Natural killer cell (primary cell): ENCODE measurements around the gene DCXR. TPM values are rescaled to one million over a fixed set of nuclear protein-coding genes. Genes with fewer than 3 reads are reported as not detected.

Experiments used
- ATAC-seq, 3 donors: fragments of 150-1000 bp in 2 of 3; fragments of 200-7000 bp in 1 of 3; cut with Tn5 transposase; 1 replicate in 1 of 3; 2 replicates in 2 of 3; pipeline ENCODE4 v1.10.0; 2021; ENCODE audit warnings: mild to moderate bottlenecking in 2 of 3, moderate library complexity in 2 of 3
- DNase-seq, 2 donors: peaks; one replicate each; pipeline versions ENCODE4 v3.0.0 to v3.0.0-alpha.2; 2013 to 2021; ENCODE audit warnings: mixed read lengths in 1 of 2
- H3K27ac ChIP-seq: one replicate; pipeline ENCODE4 v1.5.1; 2013; ENCODE audit warnings: mild to moderate bottlenecking, low read length
- H3K27me3 ChIP-seq: one replicate; pipeline ENCODE4 v1.6.1; 2013; ENCODE audit warnings: low read length; ENCODE audit not compliant: control insufficient read depth, insufficient read depth
- H3K36me3 ChIP-seq: one replicate; pipeline ENCODE4 v1.6.1; 2013; ENCODE audit warnings: low read length; ENCODE audit not compliant: control insufficient read depth, insufficient read depth
- H3K4me1 ChIP-seq: one replicate; pipeline ENCODE4 v1.6.1; 2013; ENCODE audit warnings: low read length; ENCODE audit not compliant: control insufficient read depth, insufficient read depth
- H3K4me3 ChIP-seq: one replicate; pipeline ENCODE4 v1.5.1; 2013; ENCODE audit warnings: low read length
- H3K9me3 ChIP-seq: one replicate; pipeline ENCODE4 v1.6.1; 2013; ENCODE audit warnings: low read length; ENCODE audit not compliant: control insufficient read depth, insufficient read depth
- H3K27ac Mint-ChIP-seq, 2 donors: one replicate each; pipeline ENCODE4 v1.8.0; 2022; ENCODE audit warnings: mild to moderate bottlenecking in 2 of 2, mixed read lengths in 2 of 2, moderate library complexity in 1 of 2
- H3K27me3 Mint-ChIP-seq, 2 donors: one replicate each; pipeline ENCODE4 v1.8.0; 2022; ENCODE audit warnings: low read depth in 2 of 2, mixed read lengths in 2 of 2
- H3K36me3 Mint-ChIP-seq: one replicate; pipeline ENCODE4 v1.8.0; 2022; ENCODE audit warnings: mixed read lengths
- H3K4me1 Mint-ChIP-seq, 2 donors: one replicate each; pipeline ENCODE4 v1.8.0; 2022; ENCODE audit warnings: mixed read lengths in 2 of 2
- H3K4me3 Mint-ChIP-seq: one replicate; pipeline ENCODE4 v1.8.0; 2022; ENCODE audit warnings: mild to moderate bottlenecking, moderate library complexity, mixed read lengths
- H3K9me3 Mint-ChIP-seq, 2 donors: one replicate each; pipeline ENCODE4 v1.8.0; 2022; ENCODE audit warnings: mixed read lengths in 2 of 2
- CTCF ChIP-seq: fragments of 200-600 bp; IDR thresholded peaks from one replicate; pipeline ENCODE4 v1.8.0; 2022; ENCODE audit warnings: antibody characterized with exemption
- WGBS: methylation state at CpG from one replicate; pipeline ENCODE4 v1.1.7; 2013; ENCODE audit warnings: missing lambda C conversion rate; ENCODE audit not compliant: insufficient coverage; 5-methylcytosine and 5-hydroxymethylcytosine counted together
- intact Hi-C: fragments of 100-400 bp; cut with micrococcal nuclease; formaldehyde crosslinking; loops from one replicate; pipeline ENCODE4 v1.14.2; 2022
- total RNA-seq, 4 donors: library from RNA; stranded (reverse); fragments of 120-200 nt in 1 of 4; gene quantifications; one replicate each; pipeline versions ENCODE4 v1.2.3 to v1.2.4, GENCODE V29; 2013 to 2022

Gene DCXR
- total RNA-seq, 3 donors from 2014 or later (not counting 1 experiment from before 2014, with no cell fraction given): 93.9 to 171 (median 145) TPM

- no peak overlapping the region for H3K27ac Mint-ChIP-seq
- no peak for TF ChIP-seq CTCF
- intact Hi-C loops: no loop called here
- H3K4me1 Mint-ChIP-seq: no peaks in the 10 kb centered on the region
- H3K9me3 ChIP-seq: no peaks in the 10 kb centered on the region
- H3K36me3 Mint-ChIP-seq: no peaks in the 10 kb centered on the region
- no peak for ATAC-seq
- WGBS: 95% methylated on average over 18 of the region's 18 CpGs
- peaks cover 25% of the 10 kb centered on the region for H3K36me3 ChIP-seq
- no peak for DNase-seq
- H3K9me3 Mint-ChIP-seq: no peaks in the 10 kb centered on the region
- H3K4me3 ChIP-seq: no peak overlapping the region
- H3K4me1 ChIP-seq: no peaks in the 10 kb centered on the region
- no peak overlapping the region for H3K4me3 Mint-ChIP-seq
- no peaks in the 10 kb centered on the region for H3K27me3 ChIP-seq
- H3K27me3 Mint-ChIP-seq: no peaks in the 10 kb centered on the region
- H3K27ac ChIP-seq: no peak overlapping the region
Observed at GRCh38 chr17:82078433-82078832, 40.9 kb upstream of the DCXR start.

- H3K4me3 ChIP-seq: no peak overlapping the region
- no peaks in the 10 kb centered on the region for H3K9me3 Mint-ChIP-seq
- no peak for TF ChIP-seq CTCF
- no peaks in the 10 kb centered on the region for H3K9me3 ChIP-seq
- H3K27me3 ChIP-seq: no peaks in the 10 kb centered on the region
- no peaks in the 10 kb centered on the region for H3K36me3 Mint-ChIP-seq
- no peak overlapping the region for H3K27ac ChIP-seq
- H3K27me3 Mint-ChIP-seq: no peaks in the 10 kb centered on the region
- H3K4me1 Mint-ChIP-seq: no peaks in the 10 kb centered on the region
- WGBS: 88% methylated on average over 28 of the region's 28 CpGs
- H3K27ac Mint-ChIP-seq: no peak overlapping the region
- DNase-seq (no peak), ATAC-seq (peak in 1 of 3 donors; percentile 5)
- intact Hi-C loops: no loop called here
- no peak overlapping the region for H3K4me3 Mint-ChIP-seq
- no peaks in the 10 kb centered on the region for H3K4me1 ChIP-seq
- peaks cover 19% of the 10 kb centered on the region for H3K36me3 ChIP-seq
Observed at GRCh38 chr17:82077617-82078358, 40.3 kb upstream of the DCXR start.

- peak in 1 of 3 donors; percentile 11 for ATAC-seq
- WGBS: 93% methylated on average over 21 of the region's 21 CpGs
- no peak overlapping the region for H3K27ac Mint-ChIP-seq
Observed at GRCh38 chr17:82076785-82077591, 39.5 kb upstream of the DCXR start.

More at GRCh38 chr17:82076785-82077591, 39.5 kb upstream of the DCXR start:
- Mint-ChIP-seq H3K9me3 (no peaks in the 10 kb centered on the region), H3K4me3 (no peak overlapping the region), H3K27me3 (no peaks in the 10 kb centered on the region), H3K36me3 (no peaks in the 10 kb centered on the region), H3K4me1 (no peaks in the 10 kb centered on the region)
- H3K4me1 ChIP-seq: no peaks in the 10 kb centered on the region
- intact Hi-C loops: no loop called here
- H3K36me3 ChIP-seq: peaks cover 14% of the 10 kb centered on the region
- no peak overlapping the region for H3K4me3 ChIP-seq
- no peaks in the 10 kb centered on the region for H3K9me3 ChIP-seq
- no peaks in the 10 kb centered on the region for H3K27me3 ChIP-seq
- DNase-seq: no peak
- H3K27ac ChIP-seq: no peak overlapping the region
- TF ChIP-seq CTCF: no peak
